PC-3 (cell line): Measurements from ENCODE around the gene CNTNAP2. TPM values are rescaled to one million over a fixed set of nuclear protein-coding genes. Genes with fewer than 3 reads are reported as not detected.
"Not testable (repeated sequence)": the region's sequence is repeated elsewhere in the genome, so short reads cannot be mapped to it uniquely, and the experiment has no call there.

Source experiments
- ATAC-seq: fragments of 200-7000 bp; cut with Tn5 transposase; 2 replicates; pipeline ENCODE4 v1.9.1; 2020; ENCODE audit warnings: mild to moderate bottlenecking, moderate library complexity
- BruUV-seq: library from RNA; stranded (reverse); fragments of 400-500 nt; replicated peaks from 2 replicates; lab custom pipeline; 2021; lab: Mats Ljungman, UMichigan
- CTCF ChIA-PET: fragments of 300-600 bp; sonication (Branson Sonifier 250); formaldehyde crosslinking; loops from one replicate; lab custom pipeline; 2022; ENCODE audit warnings: antibody characterized with exemption; lab: Charles Lee
- POLR2A ChIA-PET: fragments of 300-600 bp; sonication (Branson Sonifier 250); formaldehyde crosslinking; loops from one replicate; lab custom pipeline; 2022; ENCODE audit warnings: antibody characterized with exemption; ENCODE audit not compliant: unreplicated experiment; lab: Charles Lee
- DNase-seq: peaks from one replicate; pipeline ENCODE4 v3.0.0-alpha.2; 2015
- H2AFZ ChIP-seq: fragments of 300-600 bp; sonication (generic); 2 replicates; pipeline ENCODE4 v1.6.0; 2016; ENCODE audit warnings: antibody characterized with exemption, low read length
- H3F3A ChIP-seq: fragments of 300-600 bp; sonication (generic); one replicate; pipeline ENCODE4 v1.6.0; 2017; ENCODE audit warnings: antibody characterized with exemption, low read length, control low read depth, mild to moderate bottlenecking; ENCODE audit not compliant: unreplicated experiment
- H3K27ac ChIP-seq: fragments of 300-600 bp; sonication (generic); 2 replicates; pipeline ENCODE4 v1.5.1; 2016; ENCODE audit warnings: mild to moderate bottlenecking, low read length
- H3K27me3 ChIP-seq: fragments of 300-600 bp; sonication (generic); 2 replicates; pipeline ENCODE4 v1.6.1; 2016; ENCODE audit warnings: low read length, mixed read lengths
- H3K36me3 ChIP-seq: fragments of 300-600 bp; sonication (generic); 2 replicates; pipeline ENCODE4 v1.6.1; 2016; ENCODE audit warnings: low read depth, mixed run types, low read length, mixed read lengths
- H3K4me1 ChIP-seq: fragments of 300-600 bp; sonication (generic); 2 replicates; pipeline ENCODE4 v1.5.1; 2016; ENCODE audit warnings: low read length; ENCODE audit not compliant: insufficient read depth
- H3K4me2 ChIP-seq: fragments of 300-600 bp; sonication (generic); 2 replicates; pipeline ENCODE4 v1.6.0; 2016; ENCODE audit warnings: low read length
- H3K4me3 ChIP-seq: fragments of 300-600 bp; sonication (generic); 2 replicates; pipeline ENCODE4 v1.5.1; 2016; ENCODE audit warnings: mild to moderate bottlenecking, low read length, mixed read lengths
- H3K79me2 ChIP-seq: fragments of 300-600 bp; sonication (generic); 2 replicates; pipeline ENCODE4 v1.6.1; 2017; ENCODE audit warnings: low read length, mixed read lengths
- H3K9ac ChIP-seq: fragments of 300-600 bp; sonication (generic); 2 replicates; pipeline ENCODE4 v1.6.0; 2016; ENCODE audit warnings: mild to moderate bottlenecking, low read length
- H3K9me2 ChIP-seq: fragments of 300-600 bp; sonication (generic); replicated peaks from 2 replicates; pipeline ENCODE4 v1.6.1; 2016; ENCODE audit warnings: mixed run types, low read length, mixed read lengths
- H3K9me3 ChIP-seq: fragments of 300-600 bp; sonication (generic); 2 replicates; pipeline ENCODE4 v1.6.1; 2016; ENCODE audit warnings: low read length, mixed read lengths
- H4K20me1 ChIP-seq: fragments of 300-600 bp; sonication (generic); 2 replicates; pipeline ENCODE4 v1.6.1; 2016; ENCODE audit warnings: low read length, mixed read lengths
- CTCF ChIP-seq: fragments of 300-600 bp; sonication (generic); conservative IDR thresholded peaks from 2 replicates; pipeline ENCODE4 v1.5.1; 2017; ENCODE audit warnings: antibody characterized with exemption, low read depth, mild to moderate bottlenecking, low read length
- EZH2 ChIP-seq: fragments of 300-600 bp; sonication (generic); IDR thresholded peaks from one replicate; pipeline ENCODE4 v1.6.1; 2017; ENCODE audit warnings: antibody characterized with exemption, mild to moderate bottlenecking, low read length; ENCODE audit not compliant: unreplicated experiment
- EZH2phosphoT487 ChIP-seq: fragments of 300-600 bp; sonication (generic); IDR thresholded peaks from 2 replicates; pipeline ENCODE4 v1.6.1; 2018; ENCODE audit warnings: mild to moderate bottlenecking, antibody characterized with exemption, low read length, borderline replicate concordance
- intact Hi-C: fragments of 100-400 bp; cut with micrococcal nuclease; formaldehyde crosslinking; loops from 2 replicates; pipeline ENCODE4 v1.9.0; 2023
- total RNA-seq: library from RNA; depleted of rRNA; stranded (reverse); fragments of >200 nt; gene quantifications from 2 replicates; pipeline ENCODE4 v1.2.3, GENCODE V29; 2014

The CNTNAP2 gene
- total RNA-seq, 1 experiment from 2014 or later, result 1.5 TPM

DNA sequence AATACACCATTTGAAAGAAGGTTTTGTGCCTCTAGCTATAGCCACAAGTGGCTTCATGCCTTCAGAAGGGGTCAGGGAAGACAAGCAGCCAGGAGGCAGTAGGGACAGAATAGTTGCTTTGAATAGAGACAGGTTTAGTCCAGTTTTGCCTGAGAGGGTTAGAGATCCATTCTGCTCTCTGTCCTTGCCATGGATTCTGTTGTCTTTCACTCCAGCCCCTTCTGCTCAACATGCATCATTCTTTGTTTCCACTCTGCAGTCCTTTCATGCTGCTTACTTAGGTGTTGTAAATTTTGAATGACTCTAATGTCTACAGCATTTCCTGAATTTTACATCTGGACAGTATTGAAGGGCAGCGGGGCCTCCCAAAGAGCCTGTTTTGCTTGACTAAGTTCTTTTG, 60.3 kb downstream of the CNTNAP2 start:
- no peak overlapping the region for H3K4me3 ChIP-seq
- H3K4me1 ChIP-seq, result no peaks in the 10 kb centered on the region
- BruUV-seq, result no TSS peak
- TF ChIP-seq CTCF (no peak), EZH2phosphoT487 (no peak), EZH2 (no peak)
- intact Hi-C loops, result no loop called here
- H3K9ac ChIP-seq, result no peak overlapping the region
- CTCF ChIA-PET, result no interaction called here
- POLR2A ChIA-PET, result no interaction called here
- no peaks in the 10 kb centered on the region for H3K9me2 ChIP-seq
- H3K79me2 ChIP-seq, result no peaks in the 10 kb centered on the region
- H4K20me1 ChIP-seq, result no peaks in the 10 kb centered on the region
- H3F3A ChIP-seq, result no peaks in the 10 kb centered on the region
- no peak for DNase-seq
- ATAC-seq, result no peak
- H3K4me2 ChIP-seq, result no peak overlapping the region
- H3K27ac ChIP-seq, result no peak overlapping the region
- H3K9me3 ChIP-seq, result no peaks in the 10 kb centered on the region
- no peaks in the 10 kb centered on the region for H3K36me3 ChIP-seq
- H3K27me3 ChIP-seq, result no peaks in the 10 kb centered on the region
- H2AFZ ChIP-seq, result no peak overlapping the region

- ChIA-PET POLR2A (no interaction called here), CTCF (no interaction called here)
- no peaks in the 10 kb centered on the region for H3K79me2 ChIP-seq
- ATAC-seq, result no peak
- no peaks in the 10 kb centered on the region for H3K27me3 ChIP-seq
- H2AFZ ChIP-seq, result no peak overlapping the region
- H3K4me3 ChIP-seq, result no peak overlapping the region
- H3K4me1 ChIP-seq, result no peaks in the 10 kb centered on the region
- no peaks in the 10 kb centered on the region for H3K9me3 ChIP-seq
- no peak overlapping the region for H3K27ac ChIP-seq
- no peak for DNase-seq
- H3K9me2 ChIP-seq, result no peaks in the 10 kb centered on the region
- no TSS peak for BruUV-seq
- H3K36me3 ChIP-seq, result no peaks in the 10 kb centered on the region
- no peaks in the 10 kb centered on the region for H4K20me1 ChIP-seq
- no peak for TF ChIP-seq EZH2phosphoT487
- intact Hi-C loops, result no loop called here
- no peak overlapping the region for H3K9ac ChIP-seq
- H3F3A ChIP-seq, result no peaks in the 10 kb centered on the region
- H3K4me2 ChIP-seq, result no peak overlapping the region
Observed at GRCh38 chr7:146177301-146177700, 60.7 kb downstream of the CNTNAP2 start.

- POLR2A ChIA-PET, result no interaction called here
- intact Hi-C loops, result no loop called here
- no peak for TF ChIP-seq EZH2
- no peak for TF ChIP-seq EZH2phosphoT487
- TF ChIP-seq CTCF, result no peak
- Histone ChIP-seq H3K4me3 (no peak overlapping the region), H4K20me1 (no peaks in the 10 kb centered on the region), H3K27me3 (no peaks in the 10 kb centered on the region), H3K9me2 (no peaks in the 10 kb centered on the region), H3K79me2 (no peaks in the 10 kb centered on the region), H2AFZ (no peak overlapping the region), H3F3A (no peaks in the 10 kb centered on the region), H3K9ac (no peak overlapping the region), H3K9me3 (peaks cover 3% of the 10 kb centered on the region; the same call in 1 of the 2 replicates), H3K27ac (no peak overlapping the region), H3K4me2 (no peak overlapping the region), H3K36me3 (no peaks in the 10 kb centered on the region), H3K4me1 (no peaks in the 10 kb centered on the region)
- ATAC-seq (no peak), DNase-seq (no peak)
- BruUV-seq, result no TSS peak
- CTCF ChIA-PET, result no interaction called here
Observed at GRCh38 chr7:146185844-146186243, 69.2 kb downstream of the CNTNAP2 start.

DNA sequence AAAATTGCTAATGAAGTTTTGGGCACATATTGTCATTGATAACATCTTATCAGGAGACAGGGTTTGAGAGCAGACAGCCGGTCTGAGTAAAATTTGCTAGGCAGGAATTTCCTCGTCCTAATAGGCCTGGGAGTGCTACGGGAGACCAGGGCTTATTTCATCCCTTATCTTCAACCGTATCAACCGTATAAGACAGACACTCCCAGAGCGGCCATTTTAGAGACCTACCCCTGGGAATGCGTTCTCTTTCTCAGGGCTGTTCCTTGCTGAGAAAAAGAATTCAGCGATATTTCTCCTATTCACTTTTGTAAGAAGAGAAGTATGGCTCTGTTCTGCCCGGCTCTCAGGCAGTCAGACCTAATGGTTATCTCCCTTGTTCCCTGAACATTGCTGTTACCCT, 74.8 kb downstream of the CNTNAP2 start:
- POLR2A ChIA-PET, H3K4me3 ChIP-seq, BruUV-seq, H3F3A ChIP-seq, H3K36me3 ChIP-seq, H2AFZ ChIP-seq, H3K4me1 ChIP-seq, H3K79me2 ChIP-seq, H4K20me1 ChIP-seq, DNase-seq, H3K9me2 ChIP-seq, intact Hi-C loops, ATAC-seq, H3K27ac ChIP-seq, H3K9ac ChIP-seq, CTCF ChIA-PET, H3K9me3 ChIP-seq, H3K4me2 ChIP-seq, H3K27me3 ChIP-seq: not testable (repeated sequence)
